Smooth muscle cell (in vitro differentiated cells): ENCODE results near the gene IL12A. TPM values are rescaled to one million over a fixed set of nuclear protein-coding genes. Genes with fewer than 3 reads are reported as not detected.

ENCODE experiments used
- DNase-seq: peaks from one replicate; lab custom pipeline; 2025; ENCODE audit not compliant: unreplicated experiment; lab: John Stamatoyannopoulos, UW
- H2AFZ ChIP-seq: fragments of 200-600 bp; sonication (generic); 2 replicates; pipeline ENCODE4 v1.6.0; 2016; ENCODE audit warnings: antibody characterized with exemption, low read depth, mild to moderate bottlenecking
- H3F3A ChIP-seq: fragments of 200-600 bp; sonication (generic); 2 replicates; pipeline ENCODE4 v1.6.0; 2017; ENCODE audit warnings: antibody characterized with exemption, low read depth
- H3K27ac ChIP-seq: fragments of 200-600 bp; sonication (generic); 2 replicates; pipeline ENCODE4 v1.5.1; 2016; ENCODE audit warnings: low read depth, mild to moderate bottlenecking
- H3K27me3 ChIP-seq: fragments of 200-600 bp; sonication (generic); 2 replicates; pipeline ENCODE4 v1.6.1; 2016; ENCODE audit warnings: low read depth, mild to moderate bottlenecking
- H3K36me3 ChIP-seq: fragments of 200-600 bp; sonication (generic); 2 replicates; pipeline ENCODE4 v1.5.1; 2016; ENCODE audit warnings: low read depth
- H3K4me1 ChIP-seq: fragments of 200-600 bp; sonication (generic); 2 replicates; pipeline ENCODE4 v1.5.1; 2016; ENCODE audit warnings: low read depth
- H3K4me2 ChIP-seq: fragments of 200-600 bp; sonication (generic); 2 replicates; pipeline ENCODE4 v1.6.0; 2016; ENCODE audit warnings: mild to moderate bottlenecking
- H3K4me3 ChIP-seq: fragments of 200-600 bp; sonication (generic); 2 replicates; pipeline ENCODE4 v1.5.1; 2016; ENCODE audit warnings: mild to moderate bottlenecking
- H3K79me2 ChIP-seq: fragments of 200-600 bp; sonication (generic); 2 replicates; pipeline ENCODE4 v1.6.0; 2016; ENCODE audit warnings: low read depth, mild to moderate bottlenecking
- H3K9ac ChIP-seq: fragments of 200-600 bp; sonication (generic); 2 replicates; pipeline ENCODE4 v1.6.0; 2016; ENCODE audit warnings: low read depth
- H3K9me3 ChIP-seq: fragments of 200-600 bp; sonication (generic); replicated peaks from 2 replicates; pipeline ENCODE4 v1.5.1; 2016; ENCODE audit warnings: low read depth
- H4K20me1 ChIP-seq: fragments of 200-600 bp; sonication (generic); 2 replicates; pipeline ENCODE4 v1.6.0; 2016; ENCODE audit warnings: low read depth
- WGBS: methylation state at CpG from one replicate; pipeline ENCODE4 v1.1.7; 2016; ENCODE audit warnings: low lambda C conversion rate; 5-methylcytosine and 5-hydroxymethylcytosine counted together
- polyA plus RNA-seq: library from polyadenylated mRNA; unstranded; fragments of >200 nt; fragmentation: Nextera tagmentation; extraction: Ambion mirVana; gene quantifications from 2 replicates; pipeline ENCODE4 v1.2.1, GENCODE V29; 2016
- total RNA-seq: library from RNA; depleted of rRNA; stranded (reverse); fragments of >200 nt; gene quantifications from 2 replicates; pipeline ENCODE4 v1.2.3, GENCODE V29; 2014
- TF ChIP-seq, protein P1 (sequence below): fragments of 200-600 bp; sonication (generic); IDR thresholded peaks from 2 replicates; pipeline ENCODE4 v1.5.1; 2017; ENCODE audit warnings: borderline replicate concordance, mild to moderate bottlenecking, antibody characterized with exemption; ENCODE audit not compliant: insufficient read depth, poor library complexity, severe bottlenecking

Gene IL12A
- total and polyA plus RNA-seq, 2 experiments from 2014 or later: 0.09 TPM; not detected in 1

- WGBS: 80% methylated on average over 2 of the region's 2 CpGs
These were observed 42.7 kb upstream of the IL12A start for GRCh38 chr3:159945930-159946329.

DNA sequence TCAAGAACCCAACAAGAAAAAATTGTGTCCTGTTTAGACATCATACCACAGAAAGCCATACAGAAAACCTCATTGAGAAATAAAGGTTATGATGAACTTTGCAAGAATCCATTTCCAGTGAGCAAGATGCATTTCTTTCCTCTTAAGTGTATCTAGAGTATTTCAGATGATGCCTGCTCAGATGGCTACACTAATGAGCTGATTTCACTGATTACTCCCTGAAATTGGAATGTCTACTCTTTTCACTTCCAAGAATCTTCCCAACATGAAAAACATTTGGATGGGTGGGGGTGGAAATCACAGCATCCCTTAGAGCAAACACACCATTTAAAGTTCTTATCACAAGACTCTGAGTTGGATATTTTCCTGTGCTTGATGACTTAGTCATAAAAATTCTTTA lies 41.4 kb upstream of the IL12A start:
- no peak overlapping the region for H3K4me2 ChIP-seq

More at GRCh38 chr3:159945930-159946329, 42.7 kb upstream of the IL12A start:
- TF ChIP-seq, protein P1, sequence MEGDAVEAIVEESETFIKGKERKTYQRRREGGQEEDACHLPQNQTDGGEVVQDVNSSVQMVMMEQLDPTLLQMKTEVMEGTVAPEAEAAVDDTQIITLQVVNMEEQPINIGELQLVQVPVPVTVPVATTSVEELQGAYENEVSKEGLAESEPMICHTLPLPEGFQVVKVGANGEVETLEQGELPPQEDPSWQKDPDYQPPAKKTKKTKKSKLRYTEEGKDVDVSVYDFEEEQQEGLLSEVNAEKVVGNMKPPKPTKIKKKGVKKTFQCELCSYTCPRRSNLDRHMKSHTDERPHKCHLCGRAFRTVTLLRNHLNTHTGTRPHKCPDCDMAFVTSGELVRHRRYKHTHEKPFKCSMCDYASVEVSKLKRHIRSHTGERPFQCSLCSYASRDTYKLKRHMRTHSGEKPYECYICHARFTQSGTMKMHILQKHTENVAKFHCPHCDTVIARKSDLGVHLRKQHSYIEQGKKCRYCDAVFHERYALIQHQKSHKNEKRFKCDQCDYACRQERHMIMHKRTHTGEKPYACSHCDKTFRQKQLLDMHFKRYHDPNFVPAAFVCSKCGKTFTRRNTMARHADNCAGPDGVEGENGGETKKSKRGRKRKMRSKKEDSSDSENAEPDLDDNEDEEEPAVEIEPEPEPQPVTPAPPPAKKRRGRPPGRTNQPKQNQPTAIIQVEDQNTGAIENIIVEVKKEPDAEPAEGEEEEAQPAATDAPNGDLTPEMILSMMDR: no peak
- Histone ChIP-seq H4K20me1 (no peaks in the 10 kb centered on the region), H3K27ac (no peak overlapping the region), H3F3A (no peaks in the 10 kb centered on the region), H3K9me3 (no peaks in the 10 kb centered on the region), H3K9ac (no peak overlapping the region), H3K4me1 (no peaks in the 10 kb centered on the region), H3K4me2 (no peak overlapping the region), H2AFZ (no peak overlapping the region), H3K27me3 (peaks cover 2% of the 10 kb centered on the region), H3K4me3 (no peak overlapping the region), H3K79me2 (no peaks in the 10 kb centered on the region), H3K36me3 (no peaks in the 10 kb centered on the region)
- no peak for DNase-seq

GRCh38 chr3:159948429-159949144 lies 40.0 kb upstream of the IL12A start:
- H4K20me1 ChIP-seq: no peaks in the 10 kb centered on the region
- no peak for DNase-seq
- 78% methylated on average over 5 of the region's 5 CpGs for WGBS
- H3K9me3 ChIP-seq: no peaks in the 10 kb centered on the region
- H3K27ac ChIP-seq: no peak overlapping the region
- no peak overlapping the region for H3K9ac ChIP-seq
- H3K4me3 ChIP-seq: no peak overlapping the region
- H3F3A ChIP-seq: no peaks in the 10 kb centered on the region
- no peak overlapping the region for H3K4me2 ChIP-seq
- H2AFZ ChIP-seq: no peak overlapping the region
- H3K36me3 ChIP-seq: no peaks in the 10 kb centered on the region
- no peaks in the 10 kb centered on the region for H3K79me2 ChIP-seq
- TF ChIP-seq, protein P1: no peak
- H3K4me1 ChIP-seq: no peaks in the 10 kb centered on the region
- H3K27me3 ChIP-seq: peaks cover 7% of the 10 kb centered on the region

More for the DNA sequence above, 41.4 kb upstream of the IL12A start:
- DNase-seq: no peak
- Histone ChIP-seq H3K9ac (no peak overlapping the region), H3K4me1 (no peaks in the 10 kb centered on the region), H2AFZ (no peak overlapping the region), H3K4me3 (no peak overlapping the region), H4K20me1 (no peaks in the 10 kb centered on the region), H3K27ac (no peak overlapping the region), H3F3A (no peaks in the 10 kb centered on the region), H3K9me3 (no peaks in the 10 kb centered on the region), H3K36me3 (no peaks in the 10 kb centered on the region), H3K79me2 (no peaks in the 10 kb centered on the region), H3K27me3 (peaks cover 7% of the 10 kb centered on the region)
- TF ChIP-seq, protein P1: no peak
